Measurements from ENCODE around the gene SCLY.

Gene SCLY

GRCh38 chr2:238125127-238125885, 64.5 kb downstream of the SCLY start:
- no peak overlapping the region for H3K4me3 ChIP-seq (ENCODE audit: low read length)
- no peaks in the 10 kb centered on the region for H3K36me3 ChIP-seq (ENCODE audit: insufficient read depth, low read length)
- H3K27ac ChIP-seq (ENCODE audit: low read depth, low read length): no peak overlapping the region
- no peaks in the 10 kb centered on the region for H3K27me3 ChIP-seq (ENCODE audit: insufficient read depth, low read length)
- WGBS: 90% methylated on average over 20 of the region's 20 CpGs
- no peaks in the 10 kb centered on the region for H3K9me3 ChIP-seq (ENCODE audit: insufficient read depth, low read depth, low read length)
- no peaks in the 10 kb centered on the region for H3K4me1 ChIP-seq (ENCODE audit: insufficient read depth, low read length)
- no peak overlapping the region for H3K9ac ChIP-seq (ENCODE audit: low read depth, low read length)

GRCh38 chr2:238126338-238126737, 65.5 kb downstream of the SCLY start:
- no peak overlapping the region for H3K27ac ChIP-seq (ENCODE audit: low read depth, low read length)
- 92% methylated on average over 2 of the region's 2 CpGs for WGBS
- H3K4me1 ChIP-seq (ENCODE audit: insufficient read depth, low read length): no peaks in the 10 kb centered on the region
- no peaks in the 10 kb centered on the region for H3K27me3 ChIP-seq (ENCODE audit: insufficient read depth, low read length)
- H3K9me3 ChIP-seq (ENCODE audit: insufficient read depth, low read depth, low read length): no peaks in the 10 kb centered on the region
- no peak overlapping the region for H3K9ac ChIP-seq (ENCODE audit: low read depth, low read length)
- no peaks in the 10 kb centered on the region for H3K36me3 ChIP-seq (ENCODE audit: insufficient read depth, low read length)
- H3K4me3 ChIP-seq (ENCODE audit: low read length): no peak overlapping the region

- Histone ChIP-seq H3K4me3 (ENCODE audit: low read length) (no peak overlapping the region), H3K27ac (ENCODE audit: low read depth, low read length) (no peak overlapping the region), H3K9ac (ENCODE audit: low read depth, low read length) (no peak overlapping the region), H3K36me3 (ENCODE audit: insufficient read depth, low read length) (no peaks in the 10 kb centered on the region), H3K9me3 (ENCODE audit: insufficient read depth, low read depth, low read length) (no peaks in the 10 kb centered on the region), H3K27me3 (ENCODE audit: insufficient read depth, low read length) (no peaks in the 10 kb centered on the region), H3K4me1 (ENCODE audit: insufficient read depth, low read length) (no peaks in the 10 kb centered on the region)
- WGBS: 94% methylated on average over 2 of the region's 2 CpGs
These were observed 66.0 kb downstream of the SCLY start for GRCh38 chr2:238126775-238127164.

- 73% methylated on average over 36 of the region's 36 CpGs for whole genome bisulfite sequencing
- H3K9ac ChIP-seq (ENCODE audit: low read depth, low read length): no peak overlapping the region
- no peaks in the 10 kb centered on the region for H3K4me1 ChIP-seq (ENCODE audit: insufficient read depth, low read length)
- H3K9me3 ChIP-seq (ENCODE audit: insufficient read depth, low read depth, low read length): no peaks in the 10 kb centered on the region
- H3K27me3 ChIP-seq (ENCODE audit: insufficient read depth, low read length): no peaks in the 10 kb centered on the region
- no peaks in the 10 kb centered on the region for H3K36me3 ChIP-seq (ENCODE audit: insufficient read depth, low read length)
- H3K4me3 ChIP-seq (ENCODE audit: low read length): no peak overlapping the region
- no peak overlapping the region for H3K27ac ChIP-seq (ENCODE audit: low read depth, low read length)
These were observed 66.6 kb downstream of the SCLY start for GRCh38 chr2:238127165-238128060.

- H3K4me3 ChIP-seq (ENCODE audit: low read length): no peak overlapping the region
These were observed 67.2 kb downstream of the SCLY start for GRCh38 chr2:238128061-238128440.

GRCh38 chr2:238128534-238129001, 67.8 kb downstream of the SCLY start:
- no peak overlapping the region for H3K4me3 ChIP-seq (ENCODE audit: low read length)
- H3K27me3 ChIP-seq (ENCODE audit: insufficient read depth, low read length): no peaks in the 10 kb centered on the region
- H3K9me3 ChIP-seq (ENCODE audit: insufficient read depth, low read depth, low read length): no peaks in the 10 kb centered on the region
- no peaks in the 10 kb centered on the region for H3K4me1 ChIP-seq (ENCODE audit: insufficient read depth, low read length)
- no peak overlapping the region for H3K9ac ChIP-seq (ENCODE audit: low read depth, low read length)
- 90% methylated on average over 30 of the region's 30 CpGs for WGBS
- no peak overlapping the region for H3K27ac ChIP-seq (ENCODE audit: low read depth, low read length)
- H3K36me3 ChIP-seq (ENCODE audit: insufficient read depth, low read length): no peaks in the 10 kb centered on the region

More at GRCh38 chr2:238128061-238128440, 67.2 kb downstream of the SCLY start:
- 92% methylated on average over 22 of the region's 22 CpGs for WGBS
- Histone ChIP-seq H3K36me3 (ENCODE audit: insufficient read depth, low read length) (no peaks in the 10 kb centered on the region), H3K27me3 (ENCODE audit: insufficient read depth, low read length) (no peaks in the 10 kb centered on the region), H3K27ac (ENCODE audit: low read depth, low read length) (no peak overlapping the region), H3K9ac (ENCODE audit: low read depth, low read length) (no peak overlapping the region), H3K9me3 (ENCODE audit: insufficient read depth, low read depth, low read length) (no peaks in the 10 kb centered on the region), H3K4me1 (ENCODE audit: insufficient read depth, low read length) (no peaks in the 10 kb centered on the region)

GRCh38 chr2:238129166-238130010, 68.6 kb downstream of the SCLY start:
- H3K4me3 ChIP-seq (ENCODE audit: low read length): no peak overlapping the region
- 93% methylated on average over 22 of the region's 22 CpGs for WGBS
- no peaks in the 10 kb centered on the region for H3K9me3 ChIP-seq (ENCODE audit: insufficient read depth, low read depth, low read length)
- no peak overlapping the region for H3K27ac ChIP-seq (ENCODE audit: low read depth, low read length)
- H3K27me3 ChIP-seq (ENCODE audit: insufficient read depth, low read length): no peaks in the 10 kb centered on the region
- no peak overlapping the region for H3K9ac ChIP-seq (ENCODE audit: low read depth, low read length)
- H3K4me1 ChIP-seq (ENCODE audit: insufficient read depth, low read length): no peaks in the 10 kb centered on the region
- no peaks in the 10 kb centered on the region for H3K36me3 ChIP-seq (ENCODE audit: insufficient read depth, low read length)

GRCh38 chr2:238130111-238130695, 69.4 kb downstream of the SCLY start:
- Histone ChIP-seq H3K9ac (ENCODE audit: low read depth, low read length) (no peak overlapping the region), H3K4me1 (ENCODE audit: insufficient read depth, low read length) (no peaks in the 10 kb centered on the region), H3K36me3 (ENCODE audit: insufficient read depth, low read length) (no peaks in the 10 kb centered on the region), H3K27ac (ENCODE audit: low read depth, low read length) (no peak overlapping the region), H3K27me3 (ENCODE audit: insufficient read depth, low read length) (no peaks in the 10 kb centered on the region), H3K4me3 (ENCODE audit: low read length) (no peak overlapping the region), H3K9me3 (ENCODE audit: insufficient read depth, low read depth, low read length) (no peaks in the 10 kb centered on the region)
- 92% methylated on average over 28 of the region's 28 CpGs for WGBS

GRCh38 chr2:238130696-238131628, 70.2 kb downstream of the SCLY start:
- no peak overlapping the region for H3K4me3 ChIP-seq (ENCODE audit: low read length)
- H3K27ac ChIP-seq (ENCODE audit: low read depth, low read length): no peak overlapping the region
- H3K27me3 ChIP-seq (ENCODE audit: insufficient read depth, low read length): no peaks in the 10 kb centered on the region
- 93% methylated on average over 68 of the region's 68 CpGs for WGBS
- H3K9me3 ChIP-seq (ENCODE audit: insufficient read depth, low read depth, low read length): no peaks in the 10 kb centered on the region
- H3K36me3 ChIP-seq (ENCODE audit: insufficient read depth, low read length): no peaks in the 10 kb centered on the region
- H3K9ac ChIP-seq (ENCODE audit: low read depth, low read length): no peak overlapping the region
- H3K4me1 ChIP-seq (ENCODE audit: insufficient read depth, low read length): no peaks in the 10 kb centered on the region

Measured in HUES64 (cell line).